Measurements from ENCODE around the gene CTIF.

The CTIF gene

DNA sequence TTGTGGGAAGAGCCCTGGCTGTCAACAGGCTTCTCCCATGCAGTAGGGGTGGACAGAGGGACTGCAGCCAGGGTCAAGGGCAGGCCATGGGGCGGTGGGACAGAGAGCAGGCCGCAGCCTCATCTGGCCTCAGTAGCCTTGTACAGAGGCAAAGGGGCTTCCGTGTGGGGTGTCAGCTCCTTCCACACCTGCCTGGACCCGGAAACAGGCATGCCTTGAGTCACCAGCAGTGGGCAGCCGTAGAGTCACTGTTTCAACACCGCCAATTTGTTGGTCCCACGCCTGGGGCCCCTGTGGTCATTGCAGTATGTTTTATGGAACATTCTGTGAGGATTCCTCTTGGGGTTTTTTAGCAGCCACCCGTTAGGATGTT, 238.9 kb downstream of the CTIF start:
- DNase-seq (ENCODE audit: low read depth): no peak

DNA sequence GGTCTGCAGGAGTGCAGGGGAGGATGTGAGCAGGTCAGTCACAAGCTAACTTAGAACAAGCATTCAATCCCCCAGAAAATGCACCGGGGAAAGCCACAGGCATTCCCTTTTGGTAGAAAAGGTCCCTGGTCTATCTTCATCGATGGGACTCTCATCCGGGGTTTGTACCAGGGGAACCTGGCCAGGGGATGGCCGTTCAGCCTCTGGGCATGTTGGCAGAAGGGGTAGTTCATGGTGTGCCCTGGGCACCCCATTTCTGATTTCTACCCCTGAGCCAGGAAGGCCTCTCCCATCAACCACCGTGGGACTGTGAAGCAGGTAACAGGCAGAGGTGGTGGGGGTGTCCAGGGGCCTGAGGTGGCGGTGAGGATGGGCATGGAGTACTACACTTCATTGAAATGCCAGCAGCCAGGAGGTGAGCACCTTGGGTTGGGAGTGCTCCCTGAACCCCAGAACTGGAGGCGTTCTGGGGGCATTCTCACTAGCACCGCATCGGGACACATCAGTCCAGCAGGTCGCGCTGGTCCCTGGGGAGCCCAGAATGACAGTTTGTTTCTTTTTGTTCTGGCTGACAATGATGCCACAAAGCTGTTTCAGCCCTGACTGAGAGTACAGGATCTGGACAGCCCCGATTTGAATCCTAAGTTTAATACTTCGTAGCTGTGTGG, 239.6 kb downstream of the CTIF start:
- DNase-seq (ENCODE audit: low read depth): no peak

DNA sequence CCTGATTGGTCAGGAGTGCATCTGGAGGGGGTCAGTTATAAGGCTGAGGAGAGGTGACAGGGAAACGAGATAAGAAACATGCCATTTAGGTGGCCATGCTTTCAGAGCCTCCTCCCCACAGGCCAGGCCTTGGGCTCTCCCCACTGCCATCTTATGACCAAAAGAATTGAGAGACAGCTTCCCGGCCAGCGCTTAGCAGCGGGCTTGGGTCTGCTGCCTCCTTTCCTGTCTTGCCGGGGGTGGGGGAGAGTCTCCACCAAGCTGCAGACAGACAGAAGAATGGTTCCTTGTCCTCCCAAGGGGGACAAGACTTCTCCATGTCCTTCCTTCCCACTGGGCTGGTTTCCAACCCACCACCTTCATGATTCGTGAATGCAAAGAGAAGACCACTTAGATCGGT, 240.6 kb downstream of the CTIF start:
- no peak for DNase-seq (ENCODE audit: low read depth)

DNA sequence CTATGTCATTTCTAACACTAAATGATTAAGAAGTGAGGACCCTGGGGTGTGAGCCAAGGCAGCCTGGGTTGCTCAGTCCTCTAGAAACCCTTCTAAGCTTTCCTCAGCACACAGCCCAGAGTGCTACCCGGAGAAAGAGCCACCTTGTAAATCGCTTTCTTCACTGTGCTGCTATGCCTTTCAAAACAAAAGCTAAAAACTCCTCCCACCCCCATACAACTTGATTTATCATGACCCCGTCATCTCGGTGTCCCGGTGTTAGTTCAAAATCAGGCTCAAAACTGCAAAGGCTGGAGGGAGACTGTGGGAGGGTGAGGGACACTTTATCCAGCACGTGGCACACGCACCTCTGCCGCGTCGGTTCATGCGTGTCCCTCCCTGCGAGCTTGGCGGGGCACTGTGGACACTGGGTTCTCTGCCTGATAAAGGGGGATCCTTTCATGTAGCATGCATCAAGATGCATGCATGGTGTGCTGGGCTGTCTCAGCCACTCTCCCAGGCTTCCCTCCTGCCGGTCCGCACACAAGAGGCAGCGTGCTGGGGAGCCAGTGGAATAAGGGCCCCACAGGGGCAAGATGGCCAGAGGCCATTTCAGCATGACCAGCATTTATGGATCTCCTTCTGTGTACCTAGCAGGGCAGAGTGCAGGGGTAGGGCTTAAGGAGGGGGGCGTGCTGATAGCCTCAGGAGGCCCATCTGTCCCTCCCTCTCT, 241.5 kb downstream of the CTIF start:
- DNase-seq (ENCODE audit: low read depth): no peak

DNA sequence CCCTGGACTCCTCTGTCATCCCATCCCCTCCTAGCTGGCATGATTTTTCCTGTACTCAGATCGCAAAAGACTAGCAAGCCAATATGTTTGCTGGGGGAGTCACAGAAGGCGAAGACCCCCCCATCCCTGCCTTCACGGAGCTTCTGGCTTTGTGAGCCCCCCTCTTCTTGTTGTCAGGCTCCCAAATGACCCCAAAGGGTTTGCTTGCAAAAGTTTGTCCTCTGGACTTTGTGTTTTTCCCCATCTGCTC, 242.0 kb downstream of the CTIF start:
- DNase-seq (ENCODE audit: low read depth): no peak

DNA sequence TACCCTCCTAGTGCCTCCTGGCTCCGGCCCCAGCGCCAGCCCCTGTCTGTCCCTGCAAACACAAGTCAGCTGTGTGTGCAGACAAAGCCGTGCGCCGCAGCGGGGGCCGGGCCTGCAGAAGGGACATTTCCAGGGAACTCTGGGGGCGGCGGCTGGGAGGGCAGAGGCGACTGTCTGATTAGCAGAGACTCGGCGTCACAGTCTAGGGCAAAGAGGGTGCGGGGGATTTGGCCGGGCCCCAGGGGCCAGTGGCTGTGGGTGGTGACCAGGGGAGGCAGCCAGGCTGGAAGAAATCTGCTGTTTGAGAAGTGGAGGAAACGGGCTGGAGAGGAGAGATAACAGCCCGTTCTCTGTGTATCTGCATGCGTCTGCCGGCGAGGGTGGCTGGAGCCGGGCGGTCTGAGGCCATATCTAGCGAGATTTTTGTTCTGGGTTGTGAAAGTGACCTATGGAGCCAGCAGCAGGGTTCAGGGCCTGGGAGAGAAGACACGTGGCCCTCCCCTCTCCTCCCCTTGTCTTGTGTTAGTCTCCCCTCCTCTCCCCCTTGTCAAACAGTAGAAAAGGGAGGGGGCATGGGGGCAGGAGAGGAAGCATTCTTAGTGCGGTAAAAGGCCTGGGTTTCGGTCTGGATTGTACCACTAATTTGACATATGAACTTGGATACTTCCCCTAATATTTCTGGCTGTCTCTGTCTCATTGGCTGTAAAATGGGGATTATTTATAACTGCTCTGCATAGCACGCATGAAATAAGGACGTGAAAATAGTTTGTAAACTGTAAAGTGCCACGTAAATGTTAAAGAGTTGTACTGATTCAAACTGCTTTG, 242.5 kb downstream of the CTIF start:
- DNase-seq (ENCODE audit: low read depth): no peak

DNA sequence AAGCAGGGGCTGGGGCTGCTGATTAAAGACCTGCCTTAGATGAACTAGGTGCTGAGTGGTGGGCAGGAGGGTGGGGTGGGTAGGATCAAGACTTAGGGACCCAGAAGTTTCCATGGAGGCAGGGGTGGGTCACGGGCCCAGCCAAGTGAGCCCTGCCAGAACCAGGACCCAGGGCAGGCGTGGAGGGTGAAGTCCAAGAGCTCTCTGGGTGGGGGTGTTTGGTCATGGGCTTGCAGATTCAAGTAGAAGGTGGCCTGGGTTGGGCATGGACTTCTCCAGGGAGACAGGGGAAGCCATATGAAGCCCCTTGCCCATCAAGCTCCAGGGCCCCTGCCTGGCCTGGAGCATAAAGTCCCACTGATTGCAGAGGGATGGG, 243.1 kb downstream of the CTIF start:
- no peak for DNase-seq (ENCODE audit: low read depth)

DNA sequence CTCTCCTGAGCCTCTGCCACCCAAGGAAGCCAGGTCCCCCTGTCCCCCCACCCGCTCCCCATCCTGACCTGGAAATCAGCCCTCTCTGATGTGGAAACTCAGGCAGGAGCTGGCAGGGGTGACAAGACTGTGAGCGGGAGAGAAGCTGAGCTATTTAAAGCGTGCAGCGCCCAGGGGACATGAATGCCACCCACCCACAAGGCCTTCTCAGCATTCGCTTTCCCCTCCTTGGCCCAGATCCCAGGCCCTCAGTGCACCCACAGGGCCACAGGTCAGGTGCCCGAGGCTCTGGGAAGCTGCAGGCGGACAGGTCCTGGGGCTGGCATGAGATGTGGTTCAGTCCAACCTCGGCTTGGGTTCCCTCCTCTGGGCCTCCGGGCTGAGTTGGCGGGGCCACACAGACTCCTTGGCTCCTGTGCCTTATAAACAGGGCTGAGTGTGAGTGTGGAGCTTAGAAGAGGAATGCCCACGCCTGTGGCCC, 243.6 kb downstream of the CTIF start:
- no peak for DNase-seq (ENCODE audit: low read depth)

DNA sequence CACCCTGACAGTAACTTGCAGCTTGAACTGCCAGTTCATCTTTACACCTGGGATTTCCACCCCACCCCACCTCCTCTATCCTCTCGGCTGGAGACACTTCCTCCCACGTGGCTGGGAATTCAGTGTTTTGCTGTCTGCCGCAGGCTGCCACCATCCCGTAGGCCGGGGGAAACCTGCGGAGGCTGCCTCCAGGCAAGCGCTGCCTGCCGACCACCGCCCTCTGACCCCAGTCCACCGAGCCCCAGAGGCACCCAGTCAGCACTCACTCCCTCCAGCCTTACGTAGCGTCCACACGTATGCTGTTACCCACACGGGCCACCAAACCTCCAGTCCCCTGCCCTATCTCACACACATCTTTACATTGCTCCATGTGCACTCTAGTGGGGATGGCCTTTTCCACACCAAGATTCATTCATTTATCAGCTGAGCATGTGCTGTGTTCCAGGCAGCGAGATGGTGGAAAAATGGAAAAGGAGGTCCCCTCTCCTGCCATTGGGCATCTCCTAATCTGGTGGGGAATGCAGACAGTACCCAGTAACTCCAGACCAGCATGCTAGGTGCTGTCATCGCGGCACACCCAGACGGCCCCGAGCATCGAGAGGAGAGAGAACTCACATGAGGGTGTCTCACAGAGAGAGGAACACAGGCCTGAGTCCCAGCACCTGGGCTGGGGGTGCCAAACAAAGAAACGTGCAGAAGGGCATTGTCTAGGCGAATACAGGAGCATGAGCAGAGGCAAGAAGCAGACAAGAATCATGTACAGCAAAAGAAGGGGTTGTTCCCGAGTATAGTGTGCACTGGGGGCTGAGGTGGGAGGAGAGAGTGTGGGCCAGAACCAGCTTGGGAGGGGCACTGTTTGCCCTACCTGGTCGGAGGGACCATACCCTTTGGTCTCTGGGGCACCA, 245.0 kb downstream of the CTIF start:
- no peak for DNase-seq (ENCODE audit: low read depth)

DNA sequence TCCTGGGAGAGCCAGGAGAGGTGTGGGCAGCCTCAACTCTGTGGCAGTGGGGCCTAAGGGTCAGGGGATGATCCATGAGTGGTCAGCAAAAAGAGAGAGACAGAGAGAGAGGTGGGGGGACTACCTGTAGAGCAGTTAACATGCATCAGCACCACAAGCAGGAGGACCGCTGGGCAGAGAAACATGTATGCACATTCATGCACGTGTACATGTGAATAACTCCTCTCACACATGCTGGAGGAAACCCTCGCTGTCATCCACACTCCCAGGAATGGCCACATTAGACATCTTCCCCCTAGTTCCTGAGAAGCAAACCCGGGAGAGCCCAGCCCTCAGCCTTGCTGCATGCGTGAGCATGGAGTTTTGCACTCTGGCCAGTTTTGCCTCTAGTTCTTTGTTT, 245.8 kb downstream of the CTIF start:
- DNase-seq (ENCODE audit: low read depth): no peak

DNA sequence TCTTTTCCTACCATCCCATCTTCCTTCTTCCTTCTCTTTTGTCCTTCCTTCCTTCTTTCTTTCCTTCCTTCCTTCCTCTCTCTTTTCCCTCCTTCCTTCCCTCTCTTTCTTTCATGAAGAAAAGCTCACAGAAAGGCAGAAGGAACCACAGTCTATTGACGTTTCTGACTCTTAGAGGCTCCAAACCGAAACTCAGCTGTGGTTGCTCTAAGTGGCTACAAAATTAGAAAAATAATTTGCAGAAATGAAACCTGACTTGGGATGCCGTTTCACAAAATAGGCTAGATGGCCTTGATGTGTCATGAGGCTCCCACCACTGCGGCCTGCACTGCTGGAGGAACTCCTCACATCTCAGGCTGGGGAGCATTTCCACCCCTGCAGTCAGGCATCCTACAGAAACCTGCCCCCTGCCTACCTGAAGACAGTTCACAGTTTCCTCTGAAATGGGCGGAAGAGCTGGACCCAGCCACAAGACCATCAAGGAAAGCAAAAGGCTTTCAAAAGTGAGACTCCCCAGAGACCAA, 246.3 kb downstream of the CTIF start:
- DNase-seq (ENCODE audit: low read depth): no peak

DNA sequence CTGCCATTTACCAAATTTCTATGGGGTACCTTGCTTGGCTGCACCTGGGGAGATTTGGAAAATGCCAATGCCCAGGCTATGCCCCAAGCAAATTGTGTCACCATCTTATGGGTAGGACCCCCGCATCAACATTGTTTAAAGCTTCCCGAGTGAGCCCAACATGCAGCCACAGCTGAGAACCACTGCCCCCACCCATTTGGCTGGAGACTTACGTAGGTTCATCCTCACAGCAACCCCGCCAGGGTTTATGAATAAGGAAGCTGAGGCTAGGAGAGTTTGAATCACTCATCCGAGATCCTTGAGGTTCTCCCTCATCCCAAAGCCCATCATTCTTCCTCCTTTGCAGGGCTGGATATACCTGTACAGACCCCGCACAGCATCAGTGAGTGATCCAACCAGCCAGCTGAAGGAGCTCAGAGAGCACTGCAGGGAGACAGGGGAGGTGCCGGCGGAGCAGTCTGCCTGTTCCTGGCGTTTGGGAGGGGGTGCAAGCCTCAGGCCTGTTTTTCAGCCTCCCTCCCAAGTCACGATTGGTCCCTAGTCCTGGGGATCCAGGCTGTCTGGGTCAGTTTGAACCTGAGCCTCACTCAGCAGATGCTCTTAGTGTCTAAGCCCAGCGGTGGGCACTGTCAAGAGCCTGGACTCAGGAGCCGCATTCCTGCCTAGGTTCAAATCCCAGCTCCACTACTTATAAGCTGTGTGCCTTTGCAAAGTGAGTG, 247.1 kb downstream of the CTIF start:
- no peak for DNase-seq (ENCODE audit: low read depth)

DNA sequence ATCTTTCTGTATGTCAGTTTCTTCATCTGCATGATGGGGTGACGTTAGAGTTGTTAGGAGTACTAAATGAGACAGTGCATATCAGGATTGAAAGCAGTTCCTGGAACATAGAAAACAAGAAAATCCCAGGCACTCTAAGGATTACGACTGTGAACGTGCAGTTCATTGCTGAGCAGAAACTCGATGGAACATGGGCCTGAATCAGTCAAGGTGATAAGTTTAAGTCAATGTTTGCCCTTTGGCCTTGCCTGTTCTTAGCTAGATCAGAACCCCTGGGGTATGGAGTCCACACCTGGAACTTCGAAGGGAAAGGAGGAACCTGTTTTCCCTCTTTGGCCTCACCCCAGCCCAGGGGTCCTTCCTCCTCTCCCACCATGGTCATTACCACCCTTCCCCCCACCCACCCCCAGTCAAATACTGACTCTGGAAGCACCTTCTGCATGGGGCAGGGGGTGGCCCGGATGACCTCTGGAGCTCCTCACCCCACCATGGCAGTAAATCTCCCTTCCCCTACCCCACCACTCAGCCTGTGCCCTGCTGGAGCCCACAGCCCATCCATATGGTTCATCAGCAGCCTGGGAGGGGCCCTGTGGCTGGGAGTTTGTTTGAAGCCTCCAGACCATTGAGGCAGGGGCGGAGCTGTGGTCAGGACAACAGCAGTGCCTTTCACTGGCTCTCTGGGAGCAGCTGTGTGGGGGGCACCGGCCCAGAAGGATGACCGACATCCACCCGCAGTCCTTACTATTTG, 247.8 kb downstream of the CTIF start:
- DNase-seq (ENCODE audit: low read depth): no peak

DNA sequence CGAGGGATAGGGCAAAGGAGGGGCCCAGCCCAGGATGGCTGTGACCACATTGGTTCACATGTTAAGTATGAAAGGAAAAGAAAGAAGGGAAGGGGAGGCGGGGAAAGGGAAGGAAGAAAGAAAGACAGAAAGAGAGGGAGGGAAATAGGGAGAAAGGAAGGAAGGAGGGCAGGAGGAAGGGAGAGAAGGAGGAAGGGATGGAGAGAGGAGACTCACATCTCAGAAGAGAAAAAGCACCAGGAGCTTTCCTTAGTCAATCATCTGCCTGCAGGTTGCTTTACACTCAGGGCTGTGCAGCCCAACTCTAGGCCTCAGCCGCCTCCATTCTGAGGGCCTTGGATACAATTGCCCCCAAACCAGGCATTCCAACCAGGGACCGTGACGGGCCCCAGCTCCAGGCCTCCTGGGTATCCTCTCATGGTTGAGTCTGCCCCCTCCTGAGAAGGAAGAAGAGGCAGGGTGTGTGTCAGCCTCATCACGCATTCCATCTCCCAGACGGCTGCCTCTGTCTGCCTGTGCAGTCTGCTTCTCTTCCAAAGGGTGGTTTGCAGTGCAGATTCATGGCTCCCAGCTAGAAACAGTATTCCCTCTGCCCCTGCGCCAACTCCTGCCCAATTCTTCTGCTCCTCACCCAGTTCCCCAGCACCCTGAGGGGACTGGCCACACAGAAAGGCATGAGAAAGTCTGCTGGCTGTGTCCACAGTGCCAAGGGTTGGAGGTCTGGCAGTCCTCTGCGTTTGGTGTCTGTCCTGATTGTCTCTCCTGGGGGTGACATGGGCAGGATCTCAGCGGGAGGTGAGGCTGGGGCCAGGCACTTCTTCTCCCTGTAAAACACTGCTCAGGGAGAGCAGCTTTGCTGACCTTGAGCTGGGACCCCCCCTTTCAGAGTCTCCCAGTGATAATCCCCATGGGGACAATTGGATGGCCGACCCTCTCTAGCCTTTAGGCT, 248.6 kb downstream of the CTIF start:
- no peak for DNase-seq (ENCODE audit: low read depth)

DNA sequence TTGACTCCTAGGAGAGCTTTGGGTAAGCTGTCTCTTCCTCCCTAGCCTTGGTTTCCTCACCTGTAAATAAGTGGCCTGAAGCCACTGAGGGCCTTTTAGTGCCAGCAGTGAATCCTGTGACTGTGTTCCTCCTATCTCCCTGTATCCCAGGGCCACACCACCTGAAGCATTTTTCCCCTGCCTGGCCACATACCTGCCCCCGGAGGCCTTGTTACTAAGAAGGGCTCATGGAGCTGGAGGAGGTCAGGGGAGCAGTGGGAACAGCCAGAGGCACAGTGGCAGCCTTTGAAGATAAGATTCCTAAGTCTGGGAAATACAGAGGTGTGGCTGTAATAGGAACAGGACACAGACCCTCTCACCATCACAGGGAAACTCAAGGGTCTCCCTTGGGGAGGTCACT, 249.5 kb downstream of the CTIF start:
- no peak for DNase-seq (ENCODE audit: low read depth)

DNA sequence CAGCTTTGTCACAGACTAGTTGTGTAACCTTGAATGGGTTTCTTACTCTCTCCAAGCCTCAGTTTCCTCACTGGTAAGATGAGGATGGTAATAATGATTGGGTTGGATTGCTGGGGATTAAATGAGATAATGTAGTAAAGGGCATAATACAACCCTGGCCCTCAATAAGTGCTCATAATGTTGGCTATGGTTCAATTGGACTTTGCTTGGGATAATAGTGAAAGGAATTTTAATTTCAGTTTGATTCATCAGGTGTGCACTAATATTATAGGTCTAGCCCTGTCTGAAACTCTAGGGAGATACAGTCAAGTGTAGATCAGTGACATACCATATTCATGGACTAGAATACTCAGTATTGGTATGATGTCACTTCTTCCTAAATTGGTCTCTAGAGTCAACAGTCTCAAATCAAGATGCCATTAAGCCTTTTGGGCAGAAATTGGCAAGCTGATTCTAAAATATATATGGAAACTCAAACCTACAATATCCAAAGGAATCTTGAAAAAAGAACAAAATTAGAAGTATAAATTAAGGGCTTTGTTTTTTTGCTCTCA, 250.5 kb downstream of the CTIF start:
- DNase-seq (ENCODE audit: low read depth): no peak

DNA sequence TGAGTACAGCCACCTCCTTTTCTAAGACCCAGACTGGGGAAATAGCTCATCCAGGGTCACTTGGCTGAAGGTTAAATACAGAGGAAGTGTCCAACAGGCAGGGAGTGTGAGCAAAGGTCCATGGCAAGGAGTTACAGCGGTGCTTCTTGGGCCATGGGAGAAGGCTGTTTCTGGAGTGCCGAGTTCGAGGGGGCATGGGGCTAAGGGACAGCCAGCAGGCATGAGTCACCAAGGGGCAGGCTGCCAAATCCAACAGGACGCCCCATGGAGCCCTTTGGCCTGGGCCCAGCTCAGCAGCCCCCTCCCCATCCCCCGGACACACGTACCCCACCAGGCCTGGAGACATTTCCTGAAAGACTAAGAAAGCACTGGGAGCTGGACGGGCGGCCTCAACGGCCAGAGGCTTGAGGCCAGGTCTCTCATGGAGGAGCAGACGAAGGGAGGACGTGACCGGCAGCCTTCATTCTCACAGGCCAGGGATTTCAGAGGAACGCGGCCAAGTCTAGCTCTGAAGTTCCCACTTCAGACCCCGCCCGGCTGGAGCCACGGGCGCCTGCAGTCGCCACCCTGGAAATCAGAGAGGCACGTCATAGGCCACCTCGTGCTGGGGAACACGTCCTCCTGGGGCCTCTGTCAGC, 251.5 kb downstream of the CTIF start:
- DNase-seq (ENCODE audit: low read depth): no peak

DNA sequence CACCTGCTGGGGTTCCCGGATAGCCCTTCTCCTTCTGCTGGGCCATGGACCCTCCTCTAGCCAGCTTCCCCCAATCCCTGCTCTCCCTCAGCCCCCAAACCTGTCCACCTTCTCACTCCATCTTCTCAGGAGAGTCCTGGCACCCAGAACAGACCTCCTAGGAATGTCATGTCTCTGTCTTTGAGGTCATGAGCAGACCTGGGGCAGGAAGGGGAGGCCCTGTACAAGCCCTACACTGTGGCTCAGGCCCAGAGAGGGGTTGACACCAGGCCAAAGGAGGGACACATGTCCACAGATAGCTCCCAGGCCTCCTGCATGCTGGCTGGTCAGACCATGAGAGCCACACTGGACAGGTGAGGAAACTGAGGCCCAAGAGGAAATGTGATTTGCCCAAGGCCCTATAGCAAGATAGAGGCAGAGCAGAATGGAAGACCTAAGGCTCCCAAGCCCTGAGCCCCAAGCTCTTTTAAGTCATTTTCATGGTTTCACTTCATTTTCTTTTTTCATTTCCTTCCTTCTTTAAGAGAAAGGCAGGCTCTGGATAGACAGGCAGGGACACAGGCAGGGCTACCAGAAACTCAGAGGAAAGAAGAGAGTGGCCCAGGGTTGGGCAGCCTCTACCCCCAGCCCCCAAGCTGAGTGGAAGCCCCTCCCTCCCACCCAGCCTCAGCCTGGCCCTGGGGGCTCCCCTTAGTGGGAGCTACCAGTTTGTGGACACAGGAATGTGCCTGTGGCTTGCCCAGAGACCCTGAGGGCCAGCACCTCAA, 252.2 kb downstream of the CTIF start:
- no peak for DNase-seq (ENCODE audit: low read depth)

All from stimulated activated CD8-positive, alpha-beta memory T cell treated with anti-CD3 and anti-CD28 coated beads, Interleukin-15, amount 100 ng/mL, for 24 hours (primary cell).